K562 (cell line): ENCODE measurements around the gene ALDH16A1. TPM values are rescaled to one million over a fixed set of nuclear protein-coding genes. Genes with fewer than 3 reads are reported as not detected.

ENCODE experiments used
- CXXC5 ChIP-seq: fragments of 250-450 bp; sonication (Bioruptor Pico); IDR thresholded peaks from 2 replicates; pipeline ENCODE4 v1.8.0; 2022; ENCODE audit warnings: inconsistent platforms, mild to moderate bottlenecking, moderate library complexity
- ELF2 ChIP-seq: fragments of 250-450 bp; sonication (Bioruptor Pico); IDR thresholded peaks from 2 replicates; pipeline ENCODE4 v1.5.0; 2021; ENCODE audit warnings: mild to moderate bottlenecking
- FOXP1 ChIP-seq: sonication (generic); formaldehyde crosslinking; IDR thresholded peaks from 2 replicates; pipeline ENCODE4 v1.8.0; 2022; ENCODE audit warnings: mild to moderate bottlenecking, missing genetic modification reagents
- ZKSCAN1 ChIP-seq: fragments of 150-350 bp; IDR thresholded peaks from 2 replicates; pipeline ENCODE4 v1.6.1; 2016; ENCODE audit warnings: low read depth, low read length
- ZNF23 ChIP-seq: fragments of 250-450 bp; sonication (Bioruptor Pico); IDR thresholded peaks from 2 replicates; pipeline ENCODE4 v1.4.0; 2020; ENCODE audit warnings: mild to moderate bottlenecking
- ZNF347 ChIP-seq: fragments of 450-650 bp; formaldehyde crosslinking; IDR thresholded peaks from 2 replicates; pipeline ENCODE4 v1.4.0; 2020; ENCODE audit warnings: low read depth, mild to moderate bottlenecking, moderate library complexity
- ZNF583 ChIP-seq: fragments of 250-450 bp; sonication (Bioruptor Pico); IDR thresholded peaks from 2 replicates; pipeline ENCODE4 v1.4.0; 2020
- polyA plus RNA-seq, 8 experiments: library from polyadenylated mRNA; depleted of rRNA in 4 of 8; stranded (reverse) in 5 of 8; unstranded in 3 of 8; fragments of >200 nt; fragmentation: Nextera tagmentation in 2 of 8; fragmentation: Illumina TruSeq in 1 of 8; extraction: Ambion mirVana in 2 of 8; extraction: Trizol in 1 of 8; gene quantifications; 2 replicates each; pipeline versions ENCODE4 v1.2.1 to v1.2.3, GENCODE V29; 2011 to 2014; ENCODE audit warnings: inconsistent platforms in 1 of 8, missing spikeins in 1 of 8
- total RNA-seq, 7 experiments: library from RNA; depleted of rRNA in 6 of 7; stranded (reverse); fragments of >200 nt in 6 of 7; fragmentation: Illumina TruSeq in 2 of 7; extraction: Trizol in 2 of 7; gene quantifications; 2 replicates each; pipeline versions ENCODE4 v1.2.1 to v1.2.3, GENCODE V29; 2011 to 2021; ENCODE audit warnings: low replicate concordance in 1 of 7
- TF ChIP-seq, protein P1 (sequence below): fragments of 450-650 bp; formaldehyde crosslinking; IDR thresholded peaks from 2 replicates; pipeline ENCODE4 v1.4.0; 2020; ENCODE audit warnings: mild to moderate bottlenecking, moderate library complexity
- TF ChIP-seq, protein P2 (sequence below): fragments of 450-650 bp; IDR thresholded peaks from 2 replicates; pipeline ENCODE4 v1.6.1; 2017; ENCODE audit warnings: mild to moderate bottlenecking, moderate library complexity

Gene ALDH16A1
- total and polyA plus RNA-seq, 9 of the 15 experiments (the other 6 are each of a cell fraction or from before 2014, with no cell fraction given) = 2.2 to 52.2 (median 7.6) TPM

DNA sequence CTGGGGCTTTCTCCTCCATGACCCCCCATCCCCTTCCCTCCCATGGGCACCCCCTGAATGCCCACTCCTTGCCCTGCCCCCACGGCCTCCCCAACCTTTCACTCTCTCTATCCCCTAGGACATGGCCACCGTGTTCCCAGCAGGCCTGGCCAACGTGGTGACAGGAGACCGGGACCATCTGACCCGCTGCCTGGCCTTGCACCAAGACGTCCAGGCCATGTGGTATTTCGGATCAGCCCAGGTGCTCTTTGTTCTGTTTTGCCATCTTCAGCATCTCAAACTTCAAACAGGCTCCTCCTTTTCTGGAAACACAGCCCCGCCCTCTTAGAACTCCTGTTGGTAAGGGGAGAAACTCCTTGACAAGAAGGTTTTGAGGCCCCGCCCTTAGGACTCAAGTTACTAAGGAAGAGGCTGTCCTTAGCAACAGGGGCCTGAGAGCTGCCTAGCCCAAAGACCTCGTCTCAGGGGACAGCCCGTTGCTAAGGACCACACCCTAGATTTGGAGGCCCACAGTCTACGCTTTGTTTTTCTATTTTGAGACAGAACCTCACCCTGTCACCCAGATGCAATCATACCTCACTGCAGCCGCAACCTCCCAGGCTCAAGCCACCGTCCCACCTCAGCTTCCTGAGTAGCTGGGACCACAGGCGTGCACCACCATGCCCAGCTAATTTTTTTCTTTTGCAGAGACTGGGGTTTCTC lies 15.9 kb downstream of the ALDH16A1 start (continued):
- no peak for TF ChIP-seq CXXC5 (CRISPR knock-in tag)
- no peak for TF ChIP-seq ZNF583 (CRISPR knock-in tag)
- no peak for TF ChIP-seq ZNF347 (CRISPR knock-in tag)
- TF ChIP-seq ZNF23 (CRISPR knock-in tag) = no peak
- TF ChIP-seq, protein P1, sequence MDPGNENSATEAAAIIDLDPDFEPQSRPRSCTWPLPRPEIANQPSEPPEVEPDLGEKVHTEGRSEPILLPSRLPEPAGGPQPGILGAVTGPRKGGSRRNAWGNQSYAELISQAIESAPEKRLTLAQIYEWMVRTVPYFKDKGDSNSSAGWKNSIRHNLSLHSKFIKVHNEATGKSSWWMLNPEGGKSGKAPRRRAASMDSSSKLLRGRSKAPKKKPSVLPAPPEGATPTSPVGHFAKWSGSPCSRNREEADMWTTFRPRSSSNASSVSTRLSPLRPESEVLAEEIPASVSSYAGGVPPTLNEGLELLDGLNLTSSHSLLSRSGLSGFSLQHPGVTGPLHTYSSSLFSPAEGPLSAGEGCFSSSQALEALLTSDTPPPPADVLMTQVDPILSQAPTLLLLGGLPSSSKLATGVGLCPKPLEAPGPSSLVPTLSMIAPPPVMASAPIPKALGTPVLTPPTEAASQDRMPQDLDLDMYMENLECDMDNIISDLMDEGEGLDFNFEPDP (CRISPR knock-in tag) = no peak
- 0 out of 2 replicates have a peak, but pooled peaks have one; percentile 48 for TF ChIP-seq FOXP1 (CRISPR knock-in tag)
- TF ChIP-seq ZKSCAN1 = no peak
- TF ChIP-seq ELF2 (CRISPR knock-in tag) = no peak
- TF ChIP-seq, protein P2, sequence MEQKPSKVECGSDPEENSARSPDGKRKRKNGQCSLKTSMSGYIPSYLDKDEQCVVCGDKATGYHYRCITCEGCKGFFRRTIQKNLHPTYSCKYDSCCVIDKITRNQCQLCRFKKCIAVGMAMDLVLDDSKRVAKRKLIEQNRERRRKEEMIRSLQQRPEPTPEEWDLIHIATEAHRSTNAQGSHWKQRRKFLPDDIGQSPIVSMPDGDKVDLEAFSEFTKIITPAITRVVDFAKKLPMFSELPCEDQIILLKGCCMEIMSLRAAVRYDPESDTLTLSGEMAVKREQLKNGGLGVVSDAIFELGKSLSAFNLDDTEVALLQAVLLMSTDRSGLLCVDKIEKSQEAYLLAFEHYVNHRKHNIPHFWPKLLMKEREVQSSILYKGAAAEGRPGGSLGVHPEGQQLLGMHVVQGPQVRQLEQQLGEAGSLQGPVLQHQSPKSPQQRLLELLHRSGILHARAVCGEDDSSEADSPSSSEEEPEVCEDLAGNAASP = no peak
